Measurements from ENCODE around the gene ELP1.
"Not testable (repeated sequence)": the region's sequence is repeated elsewhere in the genome, so short reads cannot be mapped to it uniquely, and the experiment has no call there.

Gene ELP1

GRCh38 chr9:108921200-108921599 lies 12.7 kb downstream of the ELP1 start:
- DNase-seq = no peak

- not testable (repeated sequence) for DNase-seq
Measured at GRCh38 chr9:108920401-108920800, 13.5 kb downstream of the ELP1 start.

- DNase-seq = no peak
Measured at GRCh38 chr9:108919517-108919916, 14.4 kb downstream of the ELP1 start.

- no peak for DNase-seq
Measured at GRCh38 chr9:108913391-108913790, 20.5 kb downstream of the ELP1 start.

GRCh38 chr9:108911820-108912219 lies 22.1 kb downstream of the ELP1 start:
- DNase-seq = no peak

GRCh38 chr9:108910914-108911313 lies 23.0 kb downstream of the ELP1 start:
- DNase-seq = no peak

GRCh38 chr9:108910402-108910801 lies 23.5 kb downstream of the ELP1 start:
- DNase-seq = no peak

GRCh38 chr9:108905494-108905893 lies 28.4 kb downstream of the ELP1 start:
- no peak for DNase-seq

- DNase-seq = no peak
Measured at GRCh38 chr9:108904161-108904560, 29.8 kb downstream of the ELP1 start.

GRCh38 chr9:108903420-108904103 lies 30.4 kb downstream of the ELP1 start:
- no peak for DNase-seq

GRCh38 chr9:108900176-108900575 lies 33.7 kb downstream of the ELP1 start:
- DNase-seq = no peak

- not testable (repeated sequence) for DNase-seq
Measured at GRCh38 chr9:108899023-108899695, 34.8 kb downstream of the ELP1 start.

- no peak for DNase-seq
Measured at GRCh38 chr9:108897324-108898096, 36.4 kb downstream of the ELP1 start.

- DNase-seq = no peak
Measured at GRCh38 chr9:108894225-108894997, 39.5 kb downstream of the ELP1 start.

- no peak for DNase-seq
Measured at GRCh38 chr9:108889649-108890067, 44.3 kb downstream of the ELP1 start.

GRCh38 chr9:108886594-108887271 lies 47.2 kb downstream of the ELP1 start:
- DNase-seq = not testable (repeated sequence)

- DNase-seq = peak; percentile 46 to 66
Measured at GRCh38 chr9:108885643-108886348, 48.1 kb downstream of the ELP1 start.

GRCh38 chr9:108884701-108885100 lies 49.2 kb downstream of the ELP1 start:
- no peak for DNase-seq

GRCh38 chr9:108883085-108883484 lies 50.8 kb downstream of the ELP1 start:
- no peak for DNase-seq

- no peak for DNase-seq
Measured at GRCh38 chr9:108882052-108882888, 51.7 kb downstream of the ELP1 start.
